Endothelial cell of hepatic sinusoid (primary cell): ENCODE measurements around the gene PRKAR1B.

Source experiments
- in situ Hi-C: cut with HindIII; loops from 2 replicates; pipeline ENCODE4 v1.10.0; 2017; ENCODE audit warnings: low sequenced_read_pairs

The PRKAR1B gene

DNA sequence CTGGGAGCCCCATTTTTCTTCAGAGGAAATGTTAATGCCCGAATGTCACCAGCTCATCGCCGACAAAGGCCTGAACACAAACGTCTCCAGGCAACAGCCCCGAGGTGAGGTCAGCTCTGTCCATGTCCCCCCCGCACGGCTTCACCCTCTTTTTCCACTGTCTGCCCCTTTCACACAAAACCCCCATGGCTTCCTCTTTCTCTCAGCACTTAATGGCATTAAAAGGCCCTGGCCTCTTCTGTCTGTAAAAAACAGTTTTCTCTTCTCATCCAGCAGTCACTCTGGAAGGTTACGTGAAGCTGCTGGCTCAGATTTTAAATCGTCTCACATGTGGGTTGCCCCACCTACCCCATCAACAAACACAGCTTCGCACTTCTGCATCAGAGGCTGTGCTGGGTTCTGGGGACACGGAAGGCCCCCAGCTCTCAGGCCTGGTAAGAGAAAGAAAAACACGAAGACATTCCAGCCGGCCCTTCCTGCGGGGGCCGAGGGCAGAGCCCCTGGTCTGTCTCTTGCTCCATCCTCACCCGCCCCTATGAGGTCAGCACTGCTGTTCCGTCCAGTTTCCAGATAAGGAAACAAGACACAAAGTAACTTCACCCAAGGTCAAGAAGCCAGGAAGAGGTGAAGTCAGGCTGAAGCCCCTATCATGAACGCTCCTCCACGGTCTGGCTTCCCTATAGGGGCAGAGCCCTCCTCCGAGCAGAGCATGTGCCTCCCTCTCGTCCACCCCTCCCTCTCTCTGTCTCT, 116.4 kb downstream of the PRKAR1B start:
- in situ Hi-C loops, result no loop called here

DNA sequence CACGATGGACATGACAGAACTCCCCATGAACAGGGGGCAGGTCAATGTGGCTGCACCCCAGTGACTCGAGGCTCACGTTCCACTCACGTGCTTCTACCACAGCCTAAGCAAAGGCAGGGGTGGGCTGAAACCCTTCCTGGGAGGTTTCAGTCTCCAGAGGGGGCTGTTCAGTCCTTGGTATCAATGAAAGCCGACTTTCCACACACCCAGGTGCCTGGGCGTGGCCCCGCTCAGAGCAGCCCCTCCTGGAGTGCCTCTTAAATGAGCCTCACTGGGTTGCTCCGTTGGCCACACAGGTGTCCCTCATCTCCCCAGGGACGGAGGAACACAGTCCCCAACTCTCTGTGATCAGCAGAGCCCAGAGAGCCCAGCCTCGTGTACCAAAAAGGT, 116.9 kb downstream of the PRKAR1B start:
- in situ Hi-C loops, result no loop called here

DNA sequence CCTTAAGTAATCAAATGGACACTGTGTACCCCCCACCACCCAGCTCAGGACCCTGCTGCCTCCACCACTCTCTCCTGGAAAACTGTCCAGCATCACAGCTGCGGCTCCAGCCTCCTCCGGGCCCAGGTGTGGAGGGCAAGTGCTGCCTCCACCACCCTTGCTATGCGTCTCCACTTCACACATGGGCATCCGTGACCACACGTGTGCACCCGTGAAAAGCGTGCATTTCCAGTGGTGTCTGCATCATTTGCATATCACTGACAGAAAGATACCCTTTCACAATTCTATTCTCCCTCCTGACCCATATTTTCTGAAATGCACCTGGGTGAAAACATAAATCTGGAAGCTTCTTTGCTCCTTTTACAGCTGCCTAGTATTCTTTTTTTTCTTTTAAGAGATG, 117.7 kb downstream of the PRKAR1B start:
- in situ Hi-C loops, result loop anchor here (5.0 kb wide), 3 partner anchors 43 to 117 kb away; no protein-coding TSS in a partner anchor

DNA sequence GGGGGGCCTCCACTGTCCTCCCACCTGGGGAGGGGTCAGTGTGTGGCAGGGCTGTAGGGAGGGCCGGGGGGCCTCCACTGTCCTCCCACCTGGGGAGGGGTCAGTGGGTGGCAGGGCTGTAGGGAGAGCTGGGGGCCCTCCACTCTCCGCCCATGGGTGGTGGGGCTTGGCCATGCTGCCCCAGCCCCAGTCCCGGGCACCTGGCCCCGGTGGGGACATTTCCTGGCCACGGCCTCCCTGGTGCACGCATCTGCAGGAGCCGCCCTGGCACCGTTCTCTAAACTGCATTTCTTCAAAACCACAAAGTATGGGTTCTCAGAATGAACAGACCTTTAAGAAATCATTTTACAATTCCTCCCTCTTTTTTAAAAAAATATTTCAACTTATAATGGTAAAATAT, 118.1 kb downstream of the PRKAR1B start:
- in situ Hi-C loops, result loop anchor here (5.0 kb wide), 3 partner anchors 43 to 117 kb away; no protein-coding TSS in a partner anchor

DNA sequence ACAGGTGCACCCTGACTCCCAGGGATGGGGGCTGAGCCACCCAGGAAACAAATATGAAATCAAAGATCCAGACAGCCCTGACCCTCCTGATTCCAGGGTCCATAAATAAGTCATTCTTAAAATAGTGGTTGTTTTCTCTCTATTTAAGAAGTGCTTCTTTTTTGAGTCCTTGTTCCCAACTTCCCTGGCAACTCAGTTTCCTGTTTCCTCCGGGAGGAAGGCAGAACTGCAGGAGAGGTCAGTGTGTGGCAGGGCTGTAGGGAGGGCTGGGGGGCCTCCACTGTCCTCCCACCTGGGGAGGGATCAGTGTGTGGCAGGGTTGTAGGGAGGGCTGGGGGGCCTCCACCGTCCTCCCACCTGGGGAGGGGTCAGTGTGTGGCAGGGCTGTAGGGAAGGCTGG, 118.7 kb downstream of the PRKAR1B start:
- in situ Hi-C loops, result loop anchor here (5.0 kb wide), 3 partner anchors 44 to 116 kb away; no protein-coding TSS in a partner anchor

DNA sequence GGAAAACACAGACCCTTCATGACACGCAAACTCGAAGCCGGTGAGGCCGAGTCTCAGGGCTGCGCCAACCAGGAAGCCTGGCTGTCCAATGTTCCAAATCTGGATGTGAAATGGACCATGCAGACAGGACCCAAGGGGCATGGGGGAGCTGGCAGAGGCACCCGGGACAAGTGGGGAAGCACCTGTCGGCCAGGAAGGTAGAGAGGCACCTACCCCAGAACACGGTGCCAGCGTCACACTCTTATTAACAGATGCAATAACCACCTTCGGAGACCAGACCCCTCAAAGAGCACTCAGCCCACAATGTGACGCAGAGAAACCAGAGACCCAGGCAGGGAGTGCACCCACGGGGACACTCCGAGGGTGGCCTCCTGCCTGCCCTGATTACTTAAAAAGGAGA, 119.1 kb downstream of the PRKAR1B start:
- in situ Hi-C loops, result loop anchor here (5.0 kb wide), 3 partner anchors 44 to 116 kb away; no protein-coding TSS in a partner anchor

DNA sequence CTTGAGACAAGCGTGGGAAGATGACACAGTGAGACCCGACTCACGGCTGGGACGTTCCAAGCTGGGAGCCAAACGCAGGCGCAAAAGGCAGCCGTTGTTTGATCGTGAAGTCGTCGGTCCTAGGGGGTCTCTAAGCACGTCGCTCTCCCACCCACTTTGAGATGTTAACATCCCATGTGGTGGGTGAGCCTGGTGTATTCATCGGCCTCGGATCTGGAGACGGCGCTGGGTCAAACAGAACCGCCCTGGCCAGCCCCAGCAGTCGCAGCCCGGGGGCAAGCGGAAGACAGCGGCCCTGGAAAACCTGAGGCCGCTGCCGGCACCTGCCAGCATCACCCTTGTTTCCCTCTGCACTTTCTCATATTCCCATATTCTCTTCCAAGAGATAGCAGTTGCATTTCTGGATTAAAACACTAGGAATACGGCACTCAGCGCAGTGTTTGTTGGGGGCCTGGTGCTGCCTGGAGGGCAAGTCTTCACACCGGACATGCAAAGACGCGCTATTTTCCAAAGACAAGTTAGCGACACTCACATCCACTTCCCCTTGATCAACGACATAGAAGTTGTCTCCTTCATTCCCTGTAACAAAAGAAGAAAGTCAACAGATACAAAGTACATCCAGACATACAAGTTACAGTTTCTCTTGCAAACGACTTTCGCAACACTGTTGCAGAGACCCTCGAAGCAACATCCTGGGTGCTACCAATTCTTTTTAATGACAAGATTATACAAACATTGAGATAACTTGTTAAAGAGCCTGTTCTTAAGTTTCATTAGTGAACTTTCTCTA, 121.2 kb downstream of the PRKAR1B start:
- in situ Hi-C loops, result loop anchor here (5.0 kb wide), 3 partner anchors 46 to 114 kb away; no protein-coding TSS in a partner anchor

DNA sequence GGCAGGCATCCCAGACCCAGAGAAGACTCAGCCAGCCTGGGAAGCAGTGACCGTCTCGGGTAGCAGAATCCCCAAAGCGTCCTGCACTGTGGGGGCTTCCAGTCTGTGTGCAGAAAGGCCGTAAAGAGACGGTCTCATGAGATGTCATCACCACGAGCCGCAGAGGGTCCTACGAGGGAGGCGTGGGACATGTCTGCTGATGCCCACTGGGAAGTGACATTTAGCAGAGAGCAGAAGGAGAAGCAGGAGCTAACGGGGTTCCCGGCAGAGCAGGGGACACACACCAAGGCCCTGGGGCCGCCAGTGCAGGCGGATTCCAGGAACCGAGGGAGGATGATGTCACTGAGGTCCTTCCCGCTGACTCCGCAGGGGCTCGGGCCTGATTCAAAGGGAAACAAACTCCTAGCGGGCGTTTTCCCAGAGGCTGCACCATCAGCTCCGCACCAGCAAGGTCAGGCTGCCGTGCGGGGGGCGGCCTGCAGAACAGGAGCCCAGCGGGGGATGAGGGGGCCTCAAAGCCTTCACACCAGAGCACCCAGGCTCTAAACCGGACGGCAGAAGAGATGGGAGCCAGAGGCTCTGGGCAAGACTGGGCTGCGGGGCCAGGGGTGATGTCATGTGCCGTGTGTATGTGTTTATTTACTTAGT, 122.1 kb downstream of the PRKAR1B start:
- in situ Hi-C loops, result loop anchor here (5.0 kb wide), 3 partner anchors 47 to 113 kb away; no protein-coding TSS in a partner anchor

DNA sequence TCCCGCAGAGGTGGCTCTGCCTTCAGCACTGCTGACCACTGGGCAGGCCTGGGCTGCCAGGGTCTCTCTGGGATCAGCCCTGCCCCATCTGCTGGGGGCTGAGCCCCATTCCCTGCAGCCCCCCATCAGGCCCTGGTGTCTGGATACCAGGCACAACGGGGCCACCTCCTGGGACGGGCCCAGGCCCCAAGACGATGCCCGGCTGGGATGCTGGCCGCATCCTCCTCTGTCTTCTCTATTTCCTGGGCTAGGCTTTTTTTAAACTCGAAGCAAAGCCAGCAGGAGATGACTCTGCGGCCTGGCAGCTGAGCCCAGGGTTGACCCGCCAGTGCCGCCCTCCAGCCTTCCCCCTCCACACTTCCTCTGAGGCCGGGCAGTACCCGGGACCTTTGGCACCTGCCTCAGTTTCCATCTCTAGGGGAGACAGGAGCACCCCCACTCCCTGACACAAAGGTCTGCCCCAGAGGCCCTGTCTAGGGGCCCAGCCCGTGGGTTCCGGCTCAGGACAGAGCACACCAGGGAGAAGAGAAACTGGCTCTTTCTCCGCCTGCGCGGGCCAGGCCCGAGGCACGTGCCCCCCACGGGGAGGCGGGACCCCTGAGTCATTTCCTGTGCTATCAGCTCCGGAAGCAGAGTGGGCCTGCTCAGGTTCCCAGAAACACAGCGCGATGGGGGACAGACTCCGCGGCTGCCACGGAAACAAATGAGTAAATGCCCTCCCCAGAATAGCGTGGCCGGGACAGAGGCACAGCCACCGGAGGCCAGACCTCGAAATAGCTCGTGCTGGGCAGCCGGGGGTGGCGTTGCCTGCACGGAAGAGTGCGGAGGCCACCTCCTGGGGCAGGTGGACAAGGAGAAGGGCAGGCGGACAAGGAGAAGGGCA, 122.8 kb downstream of the PRKAR1B start:
- in situ Hi-C loops, result no loop called here

DNA sequence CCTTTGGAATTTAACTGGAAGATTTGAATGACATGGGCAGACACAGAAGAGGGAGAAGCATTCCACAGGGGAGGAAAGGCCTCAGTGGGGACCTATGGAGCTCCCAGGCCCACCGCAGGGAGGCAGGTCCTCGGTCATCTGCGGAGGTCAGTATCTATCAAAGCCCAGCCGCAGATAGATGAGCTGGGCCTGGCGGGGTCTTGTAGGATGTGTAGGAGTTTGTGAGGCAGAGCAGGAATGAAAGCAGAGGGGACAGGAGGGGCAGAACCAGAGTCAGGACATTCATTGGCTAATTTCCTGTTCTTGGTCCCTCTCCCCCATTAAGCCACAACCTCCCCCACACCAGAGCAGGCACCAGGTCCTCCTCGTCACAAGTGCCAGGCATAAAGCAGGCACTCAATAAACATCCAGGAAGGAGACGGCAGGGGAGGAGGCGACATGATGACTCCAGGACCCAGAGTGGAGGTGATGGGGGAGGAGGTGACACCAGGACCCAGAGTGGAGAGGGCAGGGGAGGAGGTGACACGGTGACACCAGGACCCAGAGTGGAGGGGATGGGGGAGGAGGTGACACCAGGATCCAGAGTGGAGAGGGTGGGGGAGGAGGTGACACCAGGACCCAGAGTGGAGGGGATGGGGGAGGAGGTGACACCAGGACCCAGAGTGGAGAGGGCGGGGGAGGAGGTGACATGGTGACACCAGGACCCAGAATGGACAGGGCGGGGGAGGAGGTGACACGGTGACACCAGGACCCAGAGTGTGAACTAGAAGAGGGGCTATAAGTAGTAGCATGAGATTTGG, 123.7 kb downstream of the PRKAR1B start:
- in situ Hi-C loops, result no loop called here

DNA sequence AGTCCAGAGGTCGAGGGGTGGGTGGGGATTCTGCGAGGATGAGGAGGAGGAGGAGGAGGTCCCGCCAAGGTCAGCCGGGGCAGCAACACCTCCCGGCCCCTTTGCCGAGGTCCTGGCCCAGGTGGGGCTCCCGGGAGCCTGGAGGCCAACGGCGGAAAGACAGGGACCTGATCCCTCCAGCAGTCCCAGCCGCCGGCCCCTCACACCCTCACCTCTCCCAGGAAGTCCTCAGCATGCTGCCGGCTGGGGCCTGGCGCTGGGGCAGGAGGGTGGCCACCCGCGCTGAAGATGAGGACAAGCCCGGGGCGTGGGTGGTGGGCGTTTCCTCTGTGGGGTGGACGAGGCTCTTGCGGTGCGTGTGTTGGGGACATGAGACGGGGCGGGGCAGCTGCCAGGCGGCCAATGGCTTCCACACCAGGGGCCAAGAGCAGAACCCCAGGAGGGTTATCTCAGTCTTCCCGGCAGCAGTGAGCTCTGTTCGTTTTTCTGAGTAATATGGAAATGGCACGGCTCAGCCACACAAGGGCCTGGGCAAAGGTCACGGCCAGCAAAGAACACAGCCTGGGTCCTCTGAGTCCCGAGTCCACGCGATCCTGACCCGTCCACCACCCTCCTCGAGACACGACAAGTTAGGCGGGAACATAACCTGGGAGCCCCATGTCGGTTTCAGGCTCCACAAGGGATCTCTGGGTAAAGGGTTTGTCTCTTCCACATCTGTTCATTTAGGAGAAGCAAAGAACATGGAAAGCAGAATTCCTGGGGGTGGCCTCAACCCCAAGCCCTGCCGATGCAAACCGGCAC, 124.5 kb downstream of the PRKAR1B start:
- in situ Hi-C loops, result no loop called here

DNA sequence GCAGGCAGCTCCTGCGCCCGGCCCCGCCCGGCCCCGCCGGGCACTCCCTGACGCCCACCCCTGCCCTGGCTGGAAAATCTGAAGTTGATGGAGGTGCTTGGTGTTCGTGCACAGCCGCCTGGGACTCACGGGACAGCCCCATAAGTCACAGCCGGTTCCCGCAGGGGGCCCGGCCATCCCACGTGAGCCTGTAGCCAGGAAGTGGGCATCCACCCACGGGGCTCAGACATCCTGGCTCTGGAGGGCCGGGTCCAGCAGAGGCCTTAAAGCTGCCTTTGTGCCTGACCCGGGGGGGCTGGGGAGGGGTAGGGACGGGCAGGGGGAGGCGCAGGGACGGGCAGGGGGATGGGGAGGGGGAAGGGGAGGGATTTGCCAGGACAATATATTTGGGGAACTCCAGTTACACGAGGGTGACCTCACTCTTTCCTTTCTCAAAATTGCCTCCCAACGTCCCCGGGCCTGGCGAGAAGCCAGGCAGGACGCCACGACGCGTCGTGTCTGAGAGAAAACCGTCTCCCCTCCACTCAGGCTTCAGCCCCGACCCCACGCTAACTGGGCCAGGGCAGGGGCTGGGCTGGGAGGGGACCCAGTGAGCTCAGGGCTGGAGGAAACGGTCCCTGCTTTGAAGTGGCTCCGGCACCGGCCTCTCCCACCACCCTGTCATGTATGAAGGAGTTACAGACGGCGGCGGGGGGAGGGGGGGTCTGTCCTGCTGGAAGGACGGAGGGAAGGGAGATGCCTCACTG, 125.3 kb downstream of the PRKAR1B start:
- in situ Hi-C loops, result no loop called here

DNA sequence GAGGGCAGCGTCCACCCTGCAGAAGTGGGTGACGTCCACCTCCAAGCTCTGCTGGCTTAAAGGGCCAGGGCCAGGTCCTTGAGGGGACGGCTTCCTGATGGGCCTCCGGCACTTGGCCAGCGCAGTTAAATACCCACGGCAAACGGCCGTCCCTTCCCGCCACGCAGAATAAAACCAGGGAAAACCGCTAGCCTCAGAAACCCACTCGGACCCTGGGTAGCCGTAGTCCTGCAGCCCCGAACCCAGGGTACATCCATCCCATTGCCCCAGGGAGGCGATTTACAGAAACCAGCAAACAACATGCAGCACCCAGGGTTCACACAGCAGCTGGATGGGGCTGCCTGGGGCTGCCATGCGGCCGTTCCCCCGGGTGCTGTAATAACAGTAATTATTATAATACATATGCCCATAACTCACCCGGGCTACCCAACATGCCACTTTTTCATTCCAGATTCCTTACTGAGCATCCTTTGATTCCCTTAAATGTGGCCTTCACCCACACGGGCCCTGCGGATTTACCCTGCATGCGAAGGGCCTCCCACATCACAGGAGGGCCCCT, 126.0 kb downstream of the PRKAR1B start:
- in situ Hi-C loops, result no loop called here

DNA sequence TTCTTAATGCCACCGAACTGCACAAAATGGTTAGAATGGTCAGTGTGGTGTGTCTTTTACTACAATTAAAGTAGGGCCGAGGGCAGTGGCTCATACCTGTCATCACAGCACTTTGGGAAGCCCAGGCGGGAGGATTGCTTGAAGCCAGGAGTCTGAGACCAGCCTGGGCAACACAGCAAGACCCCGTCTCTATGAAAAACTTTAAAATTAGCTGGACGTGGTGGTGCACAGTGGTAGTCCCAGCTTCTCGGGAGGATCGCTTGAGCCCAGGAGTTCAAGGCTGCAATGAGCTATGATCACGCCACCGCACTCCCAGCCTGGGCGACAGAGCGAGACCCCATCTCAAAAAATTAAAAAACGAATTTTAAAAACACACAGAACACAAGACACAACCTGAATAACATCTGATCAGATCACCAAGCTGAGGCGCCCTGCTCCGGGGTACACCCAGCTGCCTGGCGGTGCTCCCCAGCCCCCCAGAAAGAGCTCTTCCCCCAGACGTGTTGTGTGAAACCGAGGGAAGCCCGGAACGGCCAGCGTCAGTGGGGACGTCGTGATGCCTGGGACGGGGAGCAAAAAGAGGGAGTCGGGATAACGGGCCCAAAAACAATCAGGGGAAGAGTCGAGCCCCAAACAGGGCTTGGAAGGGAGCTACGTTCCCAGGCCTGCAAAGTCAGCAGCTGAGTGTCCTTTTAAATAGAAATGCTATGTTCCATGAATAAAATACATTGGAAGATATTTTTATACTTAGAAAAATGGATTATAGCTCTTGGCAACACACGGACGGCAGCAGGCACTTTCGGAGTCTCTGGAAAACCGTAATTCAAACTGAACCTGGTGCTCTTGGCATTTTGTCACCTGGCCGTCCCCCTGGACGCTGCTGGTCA, 126.7 kb downstream of the PRKAR1B start:
- in situ Hi-C loops, result no loop called here

DNA sequence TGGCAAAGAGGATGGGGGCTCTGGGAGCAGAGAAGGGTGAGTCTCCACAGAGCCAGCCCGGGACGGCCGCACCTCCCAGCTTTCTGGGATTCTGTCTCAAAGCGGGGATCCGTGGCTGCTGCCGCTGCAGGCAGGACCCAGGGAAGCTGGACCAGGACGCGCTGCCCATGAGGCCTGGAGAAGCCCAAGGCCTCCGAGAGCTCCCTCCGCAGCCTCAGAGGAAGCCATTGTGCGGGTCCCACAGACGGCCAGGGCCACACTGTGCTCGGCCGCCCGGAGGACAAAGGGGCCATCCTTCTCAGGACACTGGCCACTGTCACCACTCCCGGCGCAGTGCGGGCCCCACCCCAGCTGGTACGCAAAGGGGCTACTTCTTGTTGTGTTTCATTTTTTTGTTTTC, 128.2 kb downstream of the PRKAR1B start:
- in situ Hi-C loops, result no loop called here

DNA sequence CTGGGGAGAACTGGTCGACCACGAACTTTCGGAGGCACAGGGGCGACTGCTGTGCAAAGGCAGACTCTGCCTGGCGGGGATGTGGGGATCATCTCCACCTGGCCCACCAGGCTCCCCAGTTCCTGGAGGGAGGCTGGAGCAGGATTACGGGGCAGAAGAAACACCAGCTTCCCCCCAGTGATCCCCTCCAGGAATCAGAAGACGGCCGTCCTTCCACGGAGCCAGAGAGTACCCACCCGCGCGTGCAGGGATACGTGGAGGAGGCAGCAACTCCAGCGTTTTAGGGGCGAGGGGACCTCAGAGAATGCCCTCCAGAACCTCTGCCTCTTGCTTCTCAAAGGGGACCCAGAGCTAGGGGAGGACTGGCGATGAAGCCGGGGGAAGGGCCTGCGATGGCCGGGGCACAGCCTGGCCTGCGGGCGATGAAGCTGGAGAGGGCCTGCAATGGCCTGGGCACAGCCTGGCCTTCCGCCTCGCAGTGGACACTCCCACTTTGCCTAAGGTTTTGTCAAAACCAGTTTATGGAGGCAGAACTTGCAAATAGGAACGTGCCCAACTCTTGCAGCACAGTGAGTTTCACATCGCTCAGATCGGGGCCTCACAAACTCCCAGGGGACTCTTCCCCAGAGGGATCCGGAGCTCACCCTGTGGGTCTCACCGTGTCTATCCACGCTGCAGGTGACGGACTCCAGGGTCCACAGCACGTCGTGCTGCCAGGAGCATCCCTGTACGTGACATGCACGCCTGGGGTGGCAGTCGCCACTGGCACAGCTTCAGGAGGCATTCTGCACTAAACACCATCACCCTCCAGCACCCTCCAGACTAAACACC, 129.5 kb downstream of the PRKAR1B start:
- in situ Hi-C loops, result no loop called here
